SKM-1 treated with dmso at 0.1 percent for 144 hours (cell line): ENCODE measurements around the gene PHAX.
A peak's percentile ranks its signal among the peaks of the same experiment; 100 is the strongest.
"Not testable (repeated sequence)": the region's sequence is repeated elsewhere in the genome, so short reads cannot be mapped to it uniquely, and the experiment has no call there.

Experiments used
- DNase-seq: peaks from one replicate; lab custom pipeline; 2025; ENCODE audit not compliant: unreplicated experiment; lab: John Stamatoyannopoulos, UW

Gene PHAX

GRCh38 chr5:126656401-126657007 is 55.8 kb downstream of the PHAX start:
- DNase-seq, result no peak

GRCh38 chr5:126658561-126658960 is 57.8 kb downstream of the PHAX start:
- no peak for DNase-seq

GRCh38 chr5:126659805-126660482 is 59.2 kb downstream of the PHAX start:
- DNase-seq, result no peak

DNA sequence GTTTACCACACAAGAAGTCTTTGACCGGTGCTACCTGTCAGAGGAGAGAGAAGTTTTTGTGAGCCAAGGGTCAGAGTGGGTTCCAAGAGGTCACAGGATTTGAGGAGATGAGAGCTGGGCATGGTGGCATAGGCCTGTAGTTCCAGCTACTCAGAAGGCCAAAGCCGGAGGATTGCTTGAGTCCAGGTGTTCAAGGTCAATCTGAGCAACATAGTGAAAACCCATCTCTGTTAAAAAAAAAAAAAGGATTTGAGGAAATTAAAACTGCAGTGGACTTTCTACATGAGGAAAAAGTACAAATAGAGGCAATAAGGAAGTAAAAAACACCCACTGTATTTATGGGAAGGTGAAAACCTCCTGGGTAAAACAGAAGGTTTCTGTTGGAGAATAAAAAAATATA is 63.8 kb downstream of the PHAX start:
- DNase-seq, result no peak

GRCh38 chr5:126670109-126670508 is 69.4 kb downstream of the PHAX start:
- DNase-seq, result not testable (repeated sequence)

DNA sequence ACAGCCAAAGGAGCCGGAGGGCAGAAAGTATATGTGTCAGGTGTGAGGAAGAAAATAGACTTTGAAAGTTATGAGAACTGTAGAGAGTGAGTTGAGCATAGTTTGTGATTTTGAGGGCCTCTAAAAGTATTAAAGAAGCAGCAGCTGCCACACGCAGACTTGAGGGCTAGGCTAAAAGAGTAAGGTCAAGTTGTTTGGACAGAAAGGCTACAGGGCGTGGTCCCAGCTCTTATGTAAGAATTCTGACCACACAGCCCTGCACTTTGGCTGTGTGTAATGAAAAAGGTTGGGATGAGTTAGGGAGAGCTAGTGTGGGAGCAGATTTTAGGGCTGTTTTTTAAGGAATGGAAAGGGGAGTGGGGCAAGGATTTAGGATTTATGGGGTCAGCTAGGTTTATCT is 70.9 kb downstream of the PHAX start:
- not testable (repeated sequence) for DNase-seq

- no peak for DNase-seq
Observed at GRCh38 chr5:126673477-126673876, 72.7 kb downstream of the PHAX start.

- DNase-seq, result no peak
Observed at GRCh38 chr5:126674145-126674544, 73.4 kb downstream of the PHAX start.

DNA sequence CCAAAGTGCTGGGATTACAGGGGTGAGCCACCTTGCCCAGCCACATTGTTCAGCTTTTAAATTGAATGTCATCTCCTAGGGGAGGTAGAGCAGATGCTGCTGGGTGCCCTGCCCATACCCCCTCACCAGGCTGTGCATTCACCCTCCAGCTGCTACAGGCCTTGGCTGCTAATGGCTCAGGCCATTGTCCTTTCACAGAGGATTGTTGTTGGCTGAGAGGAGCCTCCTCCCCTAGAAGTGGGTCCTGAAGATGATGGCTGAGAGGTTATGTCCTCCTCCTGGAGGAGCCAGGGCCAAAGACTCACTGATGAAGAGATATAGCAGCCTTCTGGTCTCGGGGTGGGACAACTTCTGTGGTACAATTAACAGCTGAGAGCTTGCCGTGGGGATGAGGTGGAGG is 74.6 kb downstream of the PHAX start:
- DNase-seq, result no peak

DNA sequence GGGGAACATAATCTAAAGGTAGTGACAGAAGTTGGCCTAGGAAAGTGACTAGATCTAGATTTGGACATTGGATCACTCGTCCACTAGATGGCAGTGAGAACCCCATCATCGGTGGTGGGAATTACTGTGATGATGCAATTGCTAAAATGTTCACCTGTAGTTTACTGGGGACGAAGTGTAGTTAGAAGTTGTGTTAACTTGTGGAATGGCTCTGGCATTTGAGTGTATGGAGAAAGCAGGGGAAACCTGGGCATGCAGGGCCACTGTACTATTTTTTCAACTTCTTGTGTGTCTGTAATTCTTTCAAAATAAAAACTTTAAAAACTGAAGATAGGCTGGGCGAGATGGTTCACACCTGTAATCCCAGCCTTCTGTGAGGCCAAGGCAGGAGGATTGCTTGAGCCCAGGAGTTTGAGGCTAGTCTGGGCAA is 75.5 kb downstream of the PHAX start:
- peak; percentile 71 for DNase-seq
